Stomach (tissue), 4 donors: ENCODE measurements around the gene CRYGD.

Experiments used
- CTCF ChIP-seq, 7 experiments: fragments of 450-650 bp in 4 of 7; fragments of 200-600 bp in 3 of 7; sonication (generic) in 3 of 7; IDR thresholded peaks; one replicate each; pipeline ENCODE4 v1.5.1; 2016 to 2019; ENCODE audit warnings: antibody characterized with exemption in 7 of 7, control low read depth in 2 of 7, mild to moderate bottlenecking in 1 of 7
- EP300 ChIP-seq: sonication (generic); formaldehyde crosslinking; IDR thresholded peaks from one replicate; pipeline ENCODE4 v1.6.1; 2017; ENCODE audit warnings: antibody characterized with exemption
- POLR2A ChIP-seq, 4 donors: fragments of 450-650 bp; IDR thresholded peaks; one replicate each; pipeline ENCODE4 v1.6.1; 2016; ENCODE audit warnings: antibody characterized with exemption in 4 of 4, control low read depth in 2 of 4, mild to moderate bottlenecking in 1 of 4, moderate library complexity in 1 of 4
- POLR2AphosphoS5 ChIP-seq, 3 donors: sonication (generic); formaldehyde crosslinking; IDR thresholded peaks; one replicate each; pipeline ENCODE4 v1.6.1; 2016; ENCODE audit warnings: antibody characterized with exemption in 3 of 3

DNA sequence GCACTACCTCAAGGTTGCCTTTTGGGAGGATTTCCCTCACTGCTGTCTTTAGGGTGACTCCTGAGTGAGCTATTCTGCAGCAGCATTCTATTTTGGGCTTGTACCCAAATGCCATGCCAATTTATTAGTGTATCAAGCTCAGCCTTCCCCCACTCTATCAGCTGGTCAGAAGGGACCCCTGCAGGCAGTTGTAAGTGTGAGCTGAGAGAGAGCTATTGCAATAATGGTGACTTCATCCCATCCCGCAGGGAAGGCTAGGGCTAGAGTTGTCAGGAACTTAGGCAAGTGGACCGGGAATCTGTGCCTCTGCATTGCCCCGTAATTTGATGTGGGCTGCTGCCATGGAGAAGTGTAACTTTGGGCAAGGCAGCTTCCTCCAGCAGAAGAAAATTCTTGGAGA, 23.4 kb upstream of the CRYGD start:
- no peak for TF ChIP-seq POLR2A (IDR thresholded peaks at IDR 0.05)
- TF ChIP-seq CTCF (IDR thresholded peaks at IDR 0.05): no peak
- no peak for TF ChIP-seq POLR2AphosphoS5 (IDR thresholded peaks at IDR 0.05)
- no peak for TF ChIP-seq EP300
